Calu3 (cell line): ENCODE data around the gene PACRG. TPM values are rescaled to one million over a fixed set of nuclear protein-coding genes. Genes with fewer than 3 reads are reported as not detected.

Experiments used
- BruUV-seq: library from RNA; stranded (reverse); fragments of 400-500 nt; replicated peaks from 2 replicates; lab custom pipeline; 2021; lab: Mats Ljungman, UMichigan
- CTCF ChIA-PET: fragments of 300-600 bp; sonication (Branson Sonifier 250); formaldehyde crosslinking; loops from one replicate; lab custom pipeline; 2022; ENCODE audit warnings: antibody characterized with exemption; lab: Charles Lee
- DNase-seq: peaks from one replicate; pipeline ENCODE4 v3.0.0; 2022
- H3K27ac Mint-ChIP-seq: one replicate; pipeline ENCODE4 v1.8.0; 2022; ENCODE audit warnings: mixed read lengths; ENCODE audit not compliant: unreplicated experiment
- H3K27me3 Mint-ChIP-seq: one replicate; pipeline ENCODE4 v1.8.0; 2022; ENCODE audit warnings: mixed read lengths; ENCODE audit not compliant: unreplicated experiment
- H3K36me3 Mint-ChIP-seq: one replicate; pipeline ENCODE4 v1.8.0; 2022; ENCODE audit warnings: mild to moderate bottlenecking, moderate library complexity, mixed read lengths; ENCODE audit not compliant: insufficient read depth, unreplicated experiment
- H3K4me1 Mint-ChIP-seq: one replicate; pipeline ENCODE4 v1.8.0; 2022; ENCODE audit warnings: mild to moderate bottlenecking, low read depth, mixed read lengths; ENCODE audit not compliant: unreplicated experiment
- H3K4me3 Mint-ChIP-seq: one replicate; pipeline ENCODE4 v1.8.0; 2022; ENCODE audit warnings: mild to moderate bottlenecking, low read depth, moderate library complexity, mixed read lengths; ENCODE audit not compliant: unreplicated experiment
- H3K9me3 Mint-ChIP-seq: one replicate; pipeline ENCODE4 v1.8.0; 2022; ENCODE audit warnings: low read depth, mixed read lengths; ENCODE audit not compliant: unreplicated experiment
- intact Hi-C: fragments of 100-400 bp; cut with micrococcal nuclease; formaldehyde crosslinking; loops from one replicate; pipeline ENCODE4 v1.10.0; 2022; ENCODE audit not compliant: unreplicated experiment
- total RNA-seq: library from RNA; stranded (reverse); gene quantifications from 2 replicates; pipeline ENCODE4 v1.2.3, GENCODE V29; 2022
- TF ChIP-seq, protein P1 (sequence below): fragments of 200-600 bp; IDR thresholded peaks from one replicate; pipeline ENCODE4 v1.8.0; 2022; ENCODE audit warnings: antibody characterized with exemption; ENCODE audit not compliant: unreplicated experiment

Gene PACRG
- total RNA-seq, 1 experiment from 2014 or later = 1.5 TPM

DNA sequence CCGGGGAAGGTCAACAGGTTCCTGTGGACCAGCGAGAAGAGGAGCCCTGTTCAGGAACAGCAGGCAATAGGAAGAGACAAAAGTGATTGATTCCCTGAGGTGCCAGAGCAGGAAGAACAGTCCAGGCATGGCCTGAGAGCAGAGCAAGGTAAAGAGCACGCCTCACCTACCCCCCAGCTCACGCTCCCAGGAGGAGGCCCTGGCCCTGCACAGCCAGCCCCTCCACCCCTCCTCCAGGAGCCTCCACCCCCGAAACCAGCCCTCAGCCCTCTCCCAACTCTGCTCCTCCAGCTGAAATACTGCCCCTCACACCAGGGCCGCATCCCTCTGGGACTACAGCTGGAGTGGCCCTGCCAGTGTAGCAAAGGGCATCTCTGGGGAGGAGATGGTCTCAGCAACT lies 504.9 kb downstream of the PACRG start:
- Mint-ChIP-seq H3K36me3 (no peaks in the 10 kb centered on the region), H3K27ac (no peak overlapping the region), H3K27me3 (no peaks in the 10 kb centered on the region), H3K4me3 (no peak overlapping the region), H3K9me3 (no peaks in the 10 kb centered on the region), H3K4me1 (peaks cover 10% of the 10 kb centered on the region)
- intact Hi-C loops = no loop called here
- CTCF ChIA-PET = no interaction called here
- TF ChIP-seq, protein P1, sequence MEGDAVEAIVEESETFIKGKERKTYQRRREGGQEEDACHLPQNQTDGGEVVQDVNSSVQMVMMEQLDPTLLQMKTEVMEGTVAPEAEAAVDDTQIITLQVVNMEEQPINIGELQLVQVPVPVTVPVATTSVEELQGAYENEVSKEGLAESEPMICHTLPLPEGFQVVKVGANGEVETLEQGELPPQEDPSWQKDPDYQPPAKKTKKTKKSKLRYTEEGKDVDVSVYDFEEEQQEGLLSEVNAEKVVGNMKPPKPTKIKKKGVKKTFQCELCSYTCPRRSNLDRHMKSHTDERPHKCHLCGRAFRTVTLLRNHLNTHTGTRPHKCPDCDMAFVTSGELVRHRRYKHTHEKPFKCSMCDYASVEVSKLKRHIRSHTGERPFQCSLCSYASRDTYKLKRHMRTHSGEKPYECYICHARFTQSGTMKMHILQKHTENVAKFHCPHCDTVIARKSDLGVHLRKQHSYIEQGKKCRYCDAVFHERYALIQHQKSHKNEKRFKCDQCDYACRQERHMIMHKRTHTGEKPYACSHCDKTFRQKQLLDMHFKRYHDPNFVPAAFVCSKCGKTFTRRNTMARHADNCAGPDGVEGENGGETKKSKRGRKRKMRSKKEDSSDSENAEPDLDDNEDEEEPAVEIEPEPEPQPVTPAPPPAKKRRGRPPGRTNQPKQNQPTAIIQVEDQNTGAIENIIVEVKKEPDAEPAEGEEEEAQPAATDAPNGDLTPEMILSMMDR = no peak
- BruUV-seq = no TSS peak
- no peak for DNase-seq

DNA sequence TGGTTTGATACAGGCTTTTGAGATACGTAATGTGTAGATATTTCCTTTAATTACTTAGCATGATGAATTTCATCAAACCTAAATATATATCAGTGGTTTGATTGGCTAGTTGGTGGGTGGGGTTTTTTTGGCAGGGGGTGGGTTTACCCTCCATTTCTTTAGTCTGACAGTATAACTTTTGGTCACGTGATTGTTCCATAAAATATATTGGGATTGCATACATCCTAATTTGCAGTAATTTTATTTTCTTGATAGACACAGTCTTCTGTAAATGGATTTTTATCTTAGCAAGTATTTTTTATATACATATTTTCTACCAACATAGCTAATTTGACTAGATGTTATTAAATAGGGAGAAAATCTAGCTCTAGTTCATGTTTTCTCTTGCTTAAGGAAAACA lies 509.3 kb downstream of the PACRG start:
- no TSS peak for BruUV-seq
- DNase-seq = no peak
- no peaks in the 10 kb centered on the region for H3K36me3 Mint-ChIP-seq
- H3K27me3 Mint-ChIP-seq = no peaks in the 10 kb centered on the region
- TF ChIP-seq, protein P1 = no peak
- peaks cover 3% of the 10 kb centered on the region for H3K9me3 Mint-ChIP-seq
- intact Hi-C loops = no loop called here
- no peak overlapping the region for H3K4me3 Mint-ChIP-seq
- CTCF ChIA-PET = no interaction called here
- H3K27ac Mint-ChIP-seq = no peak overlapping the region
- peaks cover 4% of the 10 kb centered on the region for H3K4me1 Mint-ChIP-seq

DNA sequence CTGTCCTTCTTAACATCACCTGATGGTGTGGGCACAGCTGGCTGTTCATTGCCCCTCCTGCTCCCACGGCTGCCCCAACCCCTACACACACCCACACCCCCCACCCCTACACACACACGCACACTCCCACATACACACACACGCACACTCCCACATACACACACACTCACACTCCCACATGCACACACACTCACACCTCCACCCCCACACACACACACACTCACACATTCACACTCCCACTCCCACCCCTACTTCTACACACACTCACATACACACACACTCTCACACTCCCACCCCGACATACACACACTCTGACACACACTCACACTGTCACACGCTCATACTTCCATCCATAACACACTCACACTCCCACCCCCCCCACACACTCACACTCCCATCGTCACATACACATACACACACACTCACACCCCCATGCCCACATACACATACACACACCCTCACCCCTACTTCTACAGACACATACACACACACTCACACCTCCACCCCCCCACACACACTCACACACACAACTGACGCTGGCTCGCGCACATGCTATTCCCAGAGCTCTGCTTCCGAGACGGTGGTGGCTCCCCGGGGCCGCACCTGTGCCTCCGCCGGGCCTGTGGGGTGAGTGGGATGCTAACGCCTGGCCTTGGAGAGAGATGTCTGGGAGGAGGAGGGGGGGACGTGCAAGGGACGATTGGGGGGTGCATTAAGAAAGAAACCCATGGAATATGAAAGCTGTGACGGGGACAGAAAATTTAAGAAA lies 512.0 kb downstream of the PACRG start:
- CTCF ChIA-PET = no interaction called here

DNA sequence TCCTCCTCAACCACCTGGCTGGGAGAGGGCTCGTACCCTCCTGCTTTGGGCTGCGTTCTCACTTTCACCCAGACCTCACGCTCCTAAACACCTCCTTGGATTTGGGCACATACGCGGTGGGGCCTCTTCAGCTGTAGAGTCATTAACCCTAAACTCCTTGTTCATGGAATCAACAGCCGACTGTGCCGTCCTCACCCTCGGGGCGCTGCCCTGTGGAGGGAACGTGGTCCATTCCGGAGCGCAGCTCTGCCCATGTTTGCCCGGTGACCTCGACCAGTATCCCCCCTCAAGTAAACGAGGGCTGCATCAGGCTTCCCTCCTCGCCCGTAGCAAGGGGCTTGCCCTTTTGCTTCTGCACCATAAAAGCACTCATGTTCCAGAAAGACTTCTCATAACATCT lies 512.8 kb downstream of the PACRG start:
- Mint-ChIP-seq H3K36me3 (no peaks in the 10 kb centered on the region), H3K27ac (no peak overlapping the region), H3K27me3 (no peaks in the 10 kb centered on the region), H3K9me3 (peaks cover 3% of the 10 kb centered on the region), H3K4me1 (no peaks in the 10 kb centered on the region), H3K4me3 (no peak overlapping the region)
- DNase-seq = no peak
- TF ChIP-seq, protein P1 = no peak
- CTCF ChIA-PET = no interaction called here
- intact Hi-C loops = loop anchor here (5.0 kb wide), 1 partner anchor 42 kb away; no protein-coding TSS in a partner anchor
- no TSS peak for BruUV-seq

More for the DNA sequence above, 512.0 kb downstream of the PACRG start:
- no peaks in the 10 kb centered on the region for H3K4me1 Mint-ChIP-seq
- no peak for DNase-seq
- no peak overlapping the region for H3K4me3 Mint-ChIP-seq
- TF ChIP-seq, protein P1 = no peak
- BruUV-seq = no TSS peak
- H3K9me3 Mint-ChIP-seq = peaks cover 3% of the 10 kb centered on the region
- H3K36me3 Mint-ChIP-seq = no peaks in the 10 kb centered on the region
- no peak overlapping the region for H3K27ac Mint-ChIP-seq
- H3K27me3 Mint-ChIP-seq = no peaks in the 10 kb centered on the region
- intact Hi-C loops = loop anchor here (5.0 kb wide), 1 partner anchor 43 kb away; no protein-coding TSS in a partner anchor
